ENCODE results near the gene AMMECR1L. TPM values are rescaled to one million over a fixed set of nuclear protein-coding genes. Genes with fewer than 3 reads are reported as not detected.
"Not testable (repeated sequence)": the region's sequence is repeated elsewhere in the genome, so short reads cannot be mapped to it uniquely, and the experiment has no call there.

Gene AMMECR1L
- total and polyA plus RNA-seq, 4 donors: 1.5 to 8.0 (median 6.1) TPM

GRCh38 chr2:127887776-127888130 is 2.0 kb upstream of the AMMECR1L start:
- Histone ChIP-seq H3K4me3 (ENCODE audit: low read depth in 1 of 3, low read length in 3 of 3) (no peak overlapping the region), H3K9me3 (ENCODE audit: control insufficient read depth in 4 of 4, low read length in 3 of 4) (no peaks in the 10 kb centered on the region), H3K27ac (ENCODE audit: low read depth in 1 of 2, low read length in 2 of 2) (peak overlapping the region in 1 of 2 donors; percentile 19), H3K27me3 (ENCODE audit: control insufficient read depth in 4 of 4, insufficient read depth in 4 of 4, low read length in 3 of 4) (no peaks in the 10 kb centered on the region), H3K36me3 (ENCODE audit: control insufficient read depth in 4 of 4, insufficient read depth in 3 of 4, low read depth in 1 of 4, low read length in 3 of 4) (peaks cover 0 to 4% (median 3%) of the 10 kb centered on the region in 4 donors), H3K9ac (ENCODE audit: low read depth in 1 of 2, low read length in 2 of 2) (peak overlapping the region in 1 of 2 donors; percentile 12), H3K4me1 (ENCODE audit: control insufficient read depth in 4 of 4, insufficient read depth in 4 of 4, low read length in 3 of 4) (peaks cover 0 to 27% (median 26%) of the 10 kb centered on the region in 4 donors)
- no peak for DNase-seq (ENCODE audit: low spot score)
- TF ChIP-seq RXRA (IDR thresholded peaks at IDR 0.05) (peak in 1 of 2 donors; percentile 73), NR2F2 (IDR thresholded peaks at IDR 0.05) (peak; percentile 93), GABPA (IDR thresholded peaks at IDR 0.05 in 1 of 2, conservative IDR thresholded peaks at IDR 0.05 in 1 of 2) (no peak)
- 46% methylated on average over 1 of the region's 1 CpG for WGBS

GRCh38 chr2:127887082-127887775 is 1.5 kb upstream of the AMMECR1L start:
- Histone ChIP-seq H3K27me3 (ENCODE audit: control insufficient read depth in 4 of 4, insufficient read depth in 4 of 4, low read length in 3 of 4) (no peaks in the 10 kb centered on the region), H3K36me3 (ENCODE audit: control insufficient read depth in 4 of 4, insufficient read depth in 3 of 4, low read depth in 1 of 4, low read length in 3 of 4) (peaks cover 0 to 8% (median 5%) of the 10 kb centered on the region in 4 donors), H3K4me3 (ENCODE audit: low read depth in 1 of 3, low read length in 3 of 3) (peak overlapping the region in 2 of 3 donors; percentile 25 to 37), H3K9ac (ENCODE audit: low read depth in 1 of 2, low read length in 2 of 2) (peak overlapping the region; percentile 12 to 74), H3K4me1 (ENCODE audit: control insufficient read depth in 4 of 4, insufficient read depth in 4 of 4, low read length in 3 of 4) (peaks cover 1 to 25% (median 24%) of the 10 kb centered on the region in 4 donors), H3K27ac (ENCODE audit: low read depth in 1 of 2, low read length in 2 of 2) (peak overlapping the region; percentile 19 to 46), H3K9me3 (ENCODE audit: control insufficient read depth in 4 of 4, low read length in 3 of 4) (no peaks in the 10 kb centered on the region)
- 47% methylated on average over 8 of the region's 8 CpGs for WGBS
- no peak for DNase-seq (ENCODE audit: low spot score)
- no peak for TF ChIP-seq JUND (IDR thresholded peaks at IDR 0.05)
- TF ChIP-seq YY1 (IDR thresholded peaks at IDR 0.05): no peak
- no peak for TF ChIP-seq FOXA1 (IDR thresholded peaks at IDR 0.05)
- TF ChIP-seq CTCF (IDR thresholded peaks at IDR 0.05; ENCODE audit: low read depth, low read length, missing input control): no peak
- TF ChIP-seq RAD21 (IDR thresholded peaks at IDR 0.05): no peak
- no peak for TF ChIP-seq EGR1 (IDR thresholded peaks at IDR 0.05; ENCODE audit: low read depth in 2 of 2)
- no peak for TF ChIP-seq TAF1 (conservative IDR thresholded peaks at IDR 0.05)
- TF ChIP-seq RXRA (IDR thresholded peaks at IDR 0.05): no peak
- no peak for TF ChIP-seq ZBTB33 (IDR thresholded peaks at IDR 0.05)
- no peak for TF ChIP-seq GABPA (IDR thresholded peaks at IDR 0.05 in 1 of 2, conservative IDR thresholded peaks at IDR 0.05 in 1 of 2)

GRCh38 chr2:127886593-127886935 is 808 bp upstream of the AMMECR1L start:
- H3K9me3 ChIP-seq (ENCODE audit: control insufficient read depth in 4 of 4, low read length in 3 of 4); H3K27me3 ChIP-seq (ENCODE audit: control insufficient read depth in 4 of 4, insufficient read depth in 4 of 4, low read length in 3 of 4): not testable (repeated sequence)
- Histone ChIP-seq H3K36me3 (ENCODE audit: control insufficient read depth in 4 of 4, insufficient read depth in 3 of 4, low read depth in 1 of 4, low read length in 3 of 4) (peaks cover 0 to 10% (median 7%) of the 10 kb centered on the region in 4 donors), H3K27ac (ENCODE audit: low read depth in 1 of 2, low read length in 2 of 2) (peak overlapping the region; percentile 59 to 87), H3K4me3 (ENCODE audit: low read depth in 1 of 3, low read length in 3 of 3) (peak overlapping the region in 2 of 3 donors; percentile 59 to 72), H3K9ac (ENCODE audit: low read depth in 1 of 2, low read length in 2 of 2) (peak overlapping the region in 1 of 2 donors; percentile 5), H3K4me1 (ENCODE audit: control insufficient read depth in 4 of 4, insufficient read depth in 4 of 4, low read length in 3 of 4) (peaks cover 1 to 25% (median 24%) of the 10 kb centered on the region in 4 donors)
- DNase-seq (ENCODE audit: low spot score): peak; percentile 50
- WGBS: 0% methylated on average over 28 of the region's 32 CpGs

Data from liver (tissue), 9 donors.